Measurements from ENCODE around the gene NOVA2.
A peak's percentile ranks its signal among the peaks of the same experiment; 100 is the strongest.

NOVA2 gene

GRCh38 chr19:45998834-45999233 lies 25.2 kb upstream of the NOVA2 start:
- H3K27me3 ChIP-seq (ENCODE audit: low read depth, low read length) = no peaks in the 10 kb centered on the region
- no peak overlapping the region for H3K27ac ChIP-seq (ENCODE audit: low read length)
- peaks cover 0 to 23% of the 10 kb centered on the region in 2 donors for H3K4me1 ChIP-seq (ENCODE audit: control insufficient read depth in 1 of 2, insufficient read depth in 2 of 2, low read length in 2 of 2)
- H3K36me3 ChIP-seq (ENCODE audit: control insufficient read depth in 1 of 2, insufficient read depth in 2 of 2, low read length in 2 of 2) = peaks cover 8 to 11% of the 10 kb centered on the region in 2 donors
- no peak overlapping the region for H3K4me3 ChIP-seq (ENCODE audit: low read depth in 1 of 2, low read length in 2 of 2)
- no peaks in the 10 kb centered on the region for H3K9me3 ChIP-seq (ENCODE audit: control insufficient read depth in 1 of 2, low read length in 2 of 2)

GRCh38 chr19:45996933-45997332 lies 23.3 kb upstream of the NOVA2 start:
- Histone ChIP-seq H3K27me3 (ENCODE audit: low read depth, low read length) (no peaks in the 10 kb centered on the region), H3K4me3 (ENCODE audit: low read depth in 1 of 2, low read length in 2 of 2) (no peak overlapping the region), H3K36me3 (ENCODE audit: control insufficient read depth in 1 of 2, insufficient read depth in 2 of 2, low read length in 2 of 2) (peaks cover 4 to 7% of the 10 kb centered on the region in 2 donors), H3K9me3 (ENCODE audit: control insufficient read depth in 1 of 2, low read length in 2 of 2) (no peaks in the 10 kb centered on the region), H3K27ac (ENCODE audit: low read length) (no peak overlapping the region), H3K4me1 (ENCODE audit: control insufficient read depth in 1 of 2, insufficient read depth in 2 of 2, low read length in 2 of 2) (peaks cover 0 to 23% of the 10 kb centered on the region in 2 donors)

- peak overlapping the region; percentile 70 to 92 for H3K4me3 ChIP-seq (ENCODE audit: low read depth in 1 of 2, low read length in 2 of 2)
- H3K27ac ChIP-seq (ENCODE audit: low read length) = peak overlapping the region; percentile 76
Observed at GRCh38 chr19:45995715-45996385, 22.2 kb upstream of the NOVA2 start.

GRCh38 chr19:45994998-45995714 lies 21.5 kb upstream of the NOVA2 start, which contains the start of gene CCDC61:
Gene CCDC61, plus strand, starts transcription at chr19:45995467. Its CDS starts 7,552 bp downstream, at chr19:46003019.
- H3K36me3 ChIP-seq (ENCODE audit: control insufficient read depth in 1 of 2, insufficient read depth in 2 of 2, low read length in 2 of 2) = peaks cover 4 to 7% of the 10 kb centered on the region in 2 donors
- no peaks in the 10 kb centered on the region for H3K9me3 ChIP-seq (ENCODE audit: control insufficient read depth in 1 of 2, low read length in 2 of 2)
- H3K4me1 ChIP-seq (ENCODE audit: control insufficient read depth in 1 of 2, insufficient read depth in 2 of 2, low read length in 2 of 2) = peaks cover 0 to 14% of the 10 kb centered on the region in 2 donors
- no peaks in the 10 kb centered on the region for H3K27me3 ChIP-seq (ENCODE audit: low read depth, low read length)
- H3K4me3 ChIP-seq (ENCODE audit: low read depth in 1 of 2, low read length in 2 of 2) = peak within 1 kb of the TSS; percentile 70 to 92
- H3K27ac ChIP-seq (ENCODE audit: low read length) = peak within 1 kb of the TSS; percentile 76

More at GRCh38 chr19:45995715-45996385, 22.2 kb upstream of the NOVA2 start:
- Histone ChIP-seq H3K4me1 (ENCODE audit: control insufficient read depth in 1 of 2, insufficient read depth in 2 of 2, low read length in 2 of 2) (peaks cover 0 to 21% of the 10 kb centered on the region in 2 donors), H3K27me3 (ENCODE audit: low read depth, low read length) (no peaks in the 10 kb centered on the region), H3K36me3 (ENCODE audit: control insufficient read depth in 1 of 2, insufficient read depth in 2 of 2, low read length in 2 of 2) (peaks cover 4 to 7% of the 10 kb centered on the region in 2 donors), H3K9me3 (ENCODE audit: control insufficient read depth in 1 of 2, low read length in 2 of 2) (no peaks in the 10 kb centered on the region)

- no peak overlapping the region for H3K27ac ChIP-seq (ENCODE audit: low read length)
- peaks cover 4 to 7% of the 10 kb centered on the region in 2 donors for H3K36me3 ChIP-seq (ENCODE audit: control insufficient read depth in 1 of 2, insufficient read depth in 2 of 2, low read length in 2 of 2)
- H3K4me3 ChIP-seq (ENCODE audit: low read depth in 1 of 2, low read length in 2 of 2) = peak overlapping the region; percentile 70 to 74
- no peaks in the 10 kb centered on the region for H3K27me3 ChIP-seq (ENCODE audit: low read depth, low read length)
- H3K4me1 ChIP-seq (ENCODE audit: control insufficient read depth in 1 of 2, insufficient read depth in 2 of 2, low read length in 2 of 2) = peaks cover 0 to 8% of the 10 kb centered on the region in 2 donors
- no peaks in the 10 kb centered on the region for H3K9me3 ChIP-seq (ENCODE audit: control insufficient read depth in 1 of 2, low read length in 2 of 2)
Observed at GRCh38 chr19:45994456-45994997, 20.9 kb upstream of the NOVA2 start.

- Histone ChIP-seq H3K27ac (ENCODE audit: low read length) (no peak overlapping the region), H3K4me3 (ENCODE audit: low read depth in 1 of 2, low read length in 2 of 2) (no peak overlapping the region), H3K36me3 (ENCODE audit: control insufficient read depth in 1 of 2, insufficient read depth in 2 of 2, low read length in 2 of 2) (no peaks in the 10 kb centered on the region), H3K4me1 (ENCODE audit: control insufficient read depth in 1 of 2, insufficient read depth in 2 of 2, low read length in 2 of 2) (no peaks in the 10 kb centered on the region), H3K9me3 (ENCODE audit: control insufficient read depth in 1 of 2, low read length in 2 of 2) (no peaks in the 10 kb centered on the region), H3K27me3 (ENCODE audit: low read depth, low read length) (no peaks in the 10 kb centered on the region)
Observed at GRCh38 chr19:45990113-45990728, 16.6 kb upstream of the NOVA2 start.

- no peaks in the 10 kb centered on the region for H3K27me3 ChIP-seq (ENCODE audit: low read depth, low read length)
- no peaks in the 10 kb centered on the region for H3K9me3 ChIP-seq (ENCODE audit: control insufficient read depth in 1 of 2, low read length in 2 of 2)
- H3K4me3 ChIP-seq (ENCODE audit: low read depth in 1 of 2, low read length in 2 of 2) = no peak overlapping the region
- no peak overlapping the region for H3K27ac ChIP-seq (ENCODE audit: low read length)
- H3K4me1 ChIP-seq (ENCODE audit: control insufficient read depth in 1 of 2, insufficient read depth in 2 of 2, low read length in 2 of 2) = no peaks in the 10 kb centered on the region
- no peaks in the 10 kb centered on the region for H3K36me3 ChIP-seq (ENCODE audit: control insufficient read depth in 1 of 2, insufficient read depth in 2 of 2, low read length in 2 of 2)
Observed at GRCh38 chr19:45985321-45985720, 11.7 kb upstream of the NOVA2 start.

GRCh38 chr19:45981350-45981749 lies 7.7 kb upstream of the NOVA2 start:
- H3K4me3 ChIP-seq (ENCODE audit: low read depth in 1 of 2, low read length in 2 of 2) = no peak overlapping the region
- no peaks in the 10 kb centered on the region for H3K4me1 ChIP-seq (ENCODE audit: control insufficient read depth in 1 of 2, insufficient read depth in 2 of 2, low read length in 2 of 2)
- H3K36me3 ChIP-seq (ENCODE audit: control insufficient read depth in 1 of 2, insufficient read depth in 2 of 2, low read length in 2 of 2) = no peaks in the 10 kb centered on the region
- H3K27ac ChIP-seq (ENCODE audit: low read length) = no peak overlapping the region
- no peaks in the 10 kb centered on the region for H3K27me3 ChIP-seq (ENCODE audit: low read depth, low read length)
- no peaks in the 10 kb centered on the region for H3K9me3 ChIP-seq (ENCODE audit: control insufficient read depth in 1 of 2, low read length in 2 of 2)

GRCh38 chr19:45978156-45978555 lies 4.5 kb upstream of the NOVA2 start:
- Histone ChIP-seq H3K36me3 (ENCODE audit: control insufficient read depth in 1 of 2, insufficient read depth in 2 of 2, low read length in 2 of 2) (no peaks in the 10 kb centered on the region), H3K27ac (ENCODE audit: low read length) (no peak overlapping the region), H3K9me3 (ENCODE audit: control insufficient read depth in 1 of 2, low read length in 2 of 2) (no peaks in the 10 kb centered on the region), H3K27me3 (ENCODE audit: low read depth, low read length) (peaks cover 13% of the 10 kb centered on the region), H3K4me1 (ENCODE audit: control insufficient read depth in 1 of 2, insufficient read depth in 2 of 2, low read length in 2 of 2) (no peaks in the 10 kb centered on the region), H3K4me3 (ENCODE audit: low read depth in 1 of 2, low read length in 2 of 2) (no peak overlapping the region)

GRCh38 chr19:45976178-45976577 lies 2.5 kb upstream of the NOVA2 start:
- Histone ChIP-seq H3K36me3 (ENCODE audit: control insufficient read depth in 1 of 2, insufficient read depth in 2 of 2, low read length in 2 of 2) (no peaks in the 10 kb centered on the region), H3K27me3 (ENCODE audit: low read depth, low read length) (peaks cover 26% of the 10 kb centered on the region), H3K4me3 (ENCODE audit: low read depth in 1 of 2, low read length in 2 of 2) (no peak overlapping the region), H3K9me3 (ENCODE audit: control insufficient read depth in 1 of 2, low read length in 2 of 2) (no peaks in the 10 kb centered on the region), H3K4me1 (ENCODE audit: control insufficient read depth in 1 of 2, insufficient read depth in 2 of 2, low read length in 2 of 2) (no peaks in the 10 kb centered on the region), H3K27ac (ENCODE audit: low read length) (no peak overlapping the region)

Data from muscle layer of duodenum (tissue), 2 donors.